ENCODE measurements around the gene KDM8. TPM values are rescaled to one million over a fixed set of nuclear protein-coding genes. Genes with fewer than 3 reads are reported as not detected.

KDM8 gene
- total and polyA plus RNA-seq, 9 of the 15 experiments (the other 6 are each of a cell fraction or from before 2014, with no cell fraction given), result 0.61 to 9.1 (median 5.4) TPM

- TF ChIP-seq, protein P1, sequence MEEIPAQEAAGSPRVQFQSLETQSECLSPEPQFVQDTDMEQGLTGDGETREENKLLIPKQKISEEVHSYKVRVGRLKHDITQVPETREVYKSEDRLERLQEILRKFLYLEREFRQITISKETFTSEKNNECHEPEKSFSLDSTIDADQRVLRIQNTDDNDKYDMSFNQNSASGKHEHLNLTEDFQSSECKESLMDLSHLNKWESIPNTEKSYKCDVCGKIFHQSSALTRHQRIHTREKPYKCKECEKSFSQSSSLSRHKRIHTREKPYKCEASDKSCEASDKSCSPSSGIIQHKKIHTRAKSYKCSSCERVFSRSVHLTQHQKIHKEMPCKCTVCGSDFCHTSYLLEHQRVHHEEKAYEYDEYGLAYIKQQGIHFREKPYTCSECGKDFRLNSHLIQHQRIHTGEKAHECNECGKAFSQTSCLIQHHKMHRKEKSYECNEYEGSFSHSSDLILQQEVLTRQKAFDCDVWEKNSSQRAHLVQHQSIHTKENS (CRISPR knock-in tag; IDR thresholded peaks at IDR 0.05), result no peak
- TF ChIP-seq JUND (IDR thresholded peaks at IDR 0.05; ENCODE audit: borderline replicate concordance, low read depth, low read length), result no peak
- TF ChIP-seq JUND (tag; IDR thresholded peaks at IDR 0.05; ENCODE audit: borderline replicate concordance, low read depth, low read length), result no peak
- TF ChIP-seq TEAD1 (CRISPR knock-in tag; IDR thresholded peaks at IDR 0.05), result no peak
- TF ChIP-seq ARHGAP35 (IDR thresholded peaks at IDR 0.05; ENCODE audit: partially characterized antibody), result no peak
- TF ChIP-seq HDAC1 (IDR thresholded peaks at IDR 0.05), result no peak
- TF ChIP-seq ZNF165 (CRISPR knock-in tag; IDR thresholded peaks at IDR 0.05; ENCODE audit: borderline replicate concordance), result no peak
- no peak for TF ChIP-seq FUS (optimal IDR thresholded peaks at IDR 0.05; ENCODE audit: low read depth, low read length)
Observed at GRCh38 chr16:27252206-27252585, 48.9 kb downstream of the KDM8 start (continued).

DNA sequence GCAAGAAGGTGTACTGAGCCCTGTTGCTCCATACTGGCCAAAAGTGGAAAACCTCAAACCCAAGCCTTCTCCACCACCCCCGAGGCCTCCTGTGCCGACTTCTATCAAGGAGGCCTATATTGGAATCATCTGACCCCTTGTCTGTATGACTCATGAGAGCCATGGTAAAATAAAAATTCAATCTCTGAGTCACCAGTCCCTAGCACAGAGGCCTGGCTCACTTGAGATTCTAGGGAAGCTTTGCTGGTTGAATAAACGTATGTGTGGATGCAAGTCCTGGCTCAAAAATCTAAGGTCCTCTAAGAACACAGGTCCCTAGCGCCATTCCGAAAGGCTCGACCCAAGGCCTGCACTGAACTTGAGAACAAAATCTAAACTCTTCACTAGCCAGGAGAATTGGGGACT, 50.2 kb downstream of the KDM8 start:
- Histone ChIP-seq H3K36me3 (ENCODE audit: control insufficient read depth, insufficient read depth, low read length) (peaks cover 21% of the 10 kb centered on the region; the same call in 2 of the 3 replicates), H3K27me3 (ENCODE audit: control insufficient read depth in 2 of 2, insufficient read depth in 2 of 2, low read length in 2 of 2) (no peaks in the 10 kb centered on the region), H3K9ac (ENCODE audit: insufficient read depth in 1 of 2, low read depth in 2 of 2, low read length in 2 of 2) (no peak overlapping the region), H3K4me3 (no peak overlapping the region), H3K9me3 (replicated peaks; ENCODE audit: control insufficient read depth, insufficient read depth, low read depth, low read length) (no peaks in the 10 kb centered on the region), H3K4me2 (ENCODE audit: insufficient read depth, low read length) (no peak overlapping the region), H4K20me1 (replicated peaks; ENCODE audit: control insufficient read depth, insufficient read depth, low read length) (no peaks in the 10 kb centered on the region), H3K27ac (ENCODE audit: extremely low read depth, low read depth, low read length) (no peak overlapping the region), H3K4me1 (replicated peaks in 1 of 2; ENCODE audit: control insufficient read depth in 2 of 2, insufficient read depth in 2 of 2, low read length in 2 of 2) (peaks cover 0 to 3% of the 10 kb centered on the region in 2 experiments; a peak in 2 of 5 replicates), H3K79me2 (ENCODE audit: control insufficient read depth, insufficient read depth, low read length) (no peaks in the 10 kb centered on the region), H2AFZ (ENCODE audit: low read depth, low read length) (no peak overlapping the region), H3K9me1 (ENCODE audit: control insufficient read depth, insufficient read depth, low read length) (no peaks in the 10 kb centered on the region)
- ChIA-PET POLR2A (interaction anchor here (0.9 to 1.2 kb wide), 3 partner anchors 15 to 335 kb away, joined by 3 to 4 read pairs (median 3); partner anchors contain the start of gene NSMCE1), CTCF (ENCODE audit: low intra/inter-chr PET ratio) (no interaction called here)
- in situ Hi-C loops (cut with MboI), result no loop called here
- WGBS (ENCODE audit: insufficient coverage, low coverage, missing lambda C conversion rate), result 63% methylated on average over 6 of the region's 6 CpGs
- ATAC-seq, result no peak
- intact Hi-C loops (cut with micrococcal nuclease), result no loop called here
- FAIRE-seq, result no peak
- BruUV-seq (replicated peaks), result no TSS peak
- DNase-seq (ENCODE audit: extremely low read depth in 1 of 4, low spot score in 3 of 4), result peak in 2 of 4 experiments; percentile 24 to 41
- TF ChIP-seq POU5F1 (IDR thresholded peaks at IDR 0.05; ENCODE audit: borderline replicate concordance, low read depth, low read length, partially characterized antibody) (no peak), ZNF444 (CRISPR knock-in tag; IDR thresholded peaks at IDR 0.05) (no peak), NCOA6 (IDR thresholded peaks at IDR 0.05) (no peak), TOE1 (IDR thresholded peaks at IDR 0.05; ENCODE audit: borderline replicate concordance) (no peak), TOE1 (CRISPR knock-in tag; IDR thresholded peaks at IDR 0.05; ENCODE audit: borderline replicate concordance, low read depth) (no peak), JUNB (CRISPR knock-in tag; conservative IDR thresholded peaks at IDR 0.05) (0 out of 2 replicates have a peak, but pooled peaks have one; percentile 22), PHF21A (IDR thresholded peaks at IDR 0.05; ENCODE audit: borderline replicate concordance, low read depth) (no peak), MXI1 (IDR thresholded peaks at IDR 0.05; ENCODE audit: low read depth, low read length) (no peak), ZSCAN29 (IDR thresholded peaks at IDR 0.05) (no peak), ZNF174 (CRISPR knock-in tag; IDR thresholded peaks at IDR 0.05) (no peak), TRIM24 (IDR thresholded peaks at IDR 0.05) (no peak), ZNF639 (CRISPR knock-in tag; conservative IDR thresholded peaks at IDR 0.05 in 1 of 2, IDR thresholded peaks at IDR 0.05 in 1 of 2) (no peak), MTA3 (IDR thresholded peaks at IDR 0.05; ENCODE audit: borderline replicate concordance) (no peak)
- TF ChIP-seq, protein P2, sequence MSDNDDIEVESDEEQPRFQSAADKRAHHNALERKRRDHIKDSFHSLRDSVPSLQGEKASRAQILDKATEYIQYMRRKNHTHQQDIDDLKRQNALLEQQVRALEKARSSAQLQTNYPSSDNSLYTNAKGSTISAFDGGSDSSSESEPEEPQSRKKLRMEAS (CRISPR knock-in tag; IDR thresholded peaks at IDR 0.05), result no peak

Data from K562 (cell line).